GM18508 (cell line): Measurements from ENCODE around the gene DNM2.
"Not testable (repeated sequence)": the region's sequence is repeated elsewhere in the genome, so short reads cannot be mapped to it uniquely, and the experiment has no call there.

Experiments
- ATAC-seq: cut with Tn5 transposase; IDR thresholded peaks from one replicate; pipeline ENCODE4 v1.9.1; 2021; ENCODE audit warnings: moderate number of reproducible peaks; ENCODE audit not compliant: insufficient read depth, unreplicated experiment

The DNM2 gene

DNA sequence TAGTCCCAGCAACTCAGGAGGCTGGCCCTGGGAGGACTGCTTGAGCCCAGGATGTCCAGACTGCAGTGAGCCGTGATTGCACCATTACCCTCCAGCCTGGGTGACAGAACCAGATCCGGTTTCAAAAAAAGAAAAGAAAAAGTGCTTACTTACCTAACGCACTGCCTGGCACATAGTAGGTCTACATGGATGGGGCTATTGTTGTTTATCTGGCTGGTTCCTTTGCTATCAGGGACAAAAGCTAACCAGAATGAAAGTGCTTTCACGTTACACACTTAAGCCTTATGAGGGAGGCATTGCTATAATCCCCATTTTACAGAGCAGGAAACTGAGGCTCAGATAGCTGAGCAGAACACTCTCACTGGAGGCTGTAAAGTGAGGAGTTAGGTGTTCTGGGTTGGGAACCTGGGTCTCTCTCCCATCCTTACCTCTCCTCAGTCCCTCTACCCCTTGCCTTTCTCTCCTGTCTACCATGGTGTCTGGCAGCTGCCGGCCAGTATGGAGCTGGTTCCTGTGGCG lies 2.8 kb downstream of the DNM2 start:
- no peak for ATAC-seq

DNA sequence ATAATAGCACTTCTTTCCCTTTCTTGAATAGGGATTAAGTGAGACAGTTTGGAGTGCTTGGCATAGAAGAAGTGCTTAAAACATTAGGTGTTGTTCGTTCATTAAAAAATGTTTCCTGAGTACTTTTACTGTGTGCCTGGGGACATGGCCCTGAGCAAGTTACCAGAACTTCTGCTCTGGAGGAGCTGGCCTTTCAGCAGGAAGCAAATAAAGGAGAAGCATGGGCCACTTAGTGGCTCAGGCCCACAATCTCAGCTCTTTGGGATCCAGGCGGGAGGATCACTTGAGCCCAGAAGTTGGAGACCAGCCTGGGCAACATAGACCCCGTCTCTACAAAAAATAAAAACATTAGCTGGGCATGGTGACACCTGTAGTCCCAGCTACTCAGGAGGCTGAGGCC lies 5.7 kb downstream of the DNM2 start:
- no peak for ATAC-seq

DNA sequence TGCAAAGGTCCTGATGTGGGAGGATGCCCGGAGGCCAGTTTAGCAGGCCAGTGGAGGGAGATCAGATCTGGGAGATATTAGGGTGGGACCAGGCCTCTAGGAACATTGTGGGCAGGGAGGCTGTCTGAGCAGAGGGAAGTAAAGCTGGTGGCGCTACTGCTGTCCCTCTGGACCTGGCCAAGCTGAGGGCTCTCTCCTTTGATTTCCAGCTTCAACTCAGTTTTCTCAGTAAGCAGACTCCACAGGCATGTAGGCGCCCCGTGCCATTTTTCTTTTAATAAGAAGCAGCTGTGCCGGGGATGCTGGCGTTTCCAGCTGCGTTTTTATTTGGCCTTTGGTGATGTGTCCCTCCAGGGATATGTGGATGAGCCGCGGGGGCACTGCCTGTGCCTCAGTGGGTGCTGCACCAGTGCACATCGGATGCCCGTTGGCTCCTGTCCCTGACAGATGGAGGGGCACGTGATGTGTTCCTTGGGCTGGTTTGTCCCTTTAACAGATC lies 6.7 kb downstream of the DNM2 start:
- ATAC-seq: no peak

DNA sequence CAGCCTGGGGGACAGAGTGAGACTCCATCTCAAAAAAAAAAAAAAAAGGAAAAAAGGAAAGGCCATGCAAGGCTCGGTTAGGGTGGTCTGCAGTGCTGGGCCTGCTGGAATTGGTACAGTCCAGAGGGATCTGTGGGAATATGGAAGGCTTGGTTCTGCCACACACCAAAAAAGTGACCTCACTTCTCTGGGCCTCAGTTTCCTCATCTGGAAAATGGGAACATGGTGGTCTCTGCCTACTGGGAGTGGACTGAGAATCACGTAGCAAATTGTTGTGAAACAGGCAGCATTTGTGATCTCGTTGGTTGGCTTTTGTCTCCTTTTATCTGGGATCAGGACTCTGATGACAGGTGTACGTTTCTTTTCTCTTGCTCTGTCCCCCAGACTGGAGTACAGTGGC lies 7.5 kb downstream of the DNM2 start:
- no peak for ATAC-seq

DNA sequence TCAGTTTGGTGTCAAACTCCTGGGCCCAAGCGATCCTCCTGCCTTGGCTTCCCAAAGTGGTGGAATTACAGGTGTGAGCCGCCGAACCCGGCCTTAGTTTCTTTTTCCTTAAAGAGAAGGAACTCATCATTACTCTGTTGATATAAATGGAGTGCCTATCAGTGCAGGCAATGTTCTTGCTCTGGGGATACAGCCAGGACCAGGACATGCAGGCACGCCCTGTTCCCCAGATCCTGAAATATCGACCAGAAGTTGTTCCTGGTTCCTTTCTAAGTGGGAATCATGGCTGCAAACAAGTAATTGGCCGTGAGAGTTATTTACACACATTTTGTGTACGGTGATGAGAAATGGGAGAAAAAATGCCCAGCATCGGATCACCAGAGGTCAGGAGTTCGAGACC lies 8.4 kb downstream of the DNM2 start:
- no peak for ATAC-seq

DNA sequence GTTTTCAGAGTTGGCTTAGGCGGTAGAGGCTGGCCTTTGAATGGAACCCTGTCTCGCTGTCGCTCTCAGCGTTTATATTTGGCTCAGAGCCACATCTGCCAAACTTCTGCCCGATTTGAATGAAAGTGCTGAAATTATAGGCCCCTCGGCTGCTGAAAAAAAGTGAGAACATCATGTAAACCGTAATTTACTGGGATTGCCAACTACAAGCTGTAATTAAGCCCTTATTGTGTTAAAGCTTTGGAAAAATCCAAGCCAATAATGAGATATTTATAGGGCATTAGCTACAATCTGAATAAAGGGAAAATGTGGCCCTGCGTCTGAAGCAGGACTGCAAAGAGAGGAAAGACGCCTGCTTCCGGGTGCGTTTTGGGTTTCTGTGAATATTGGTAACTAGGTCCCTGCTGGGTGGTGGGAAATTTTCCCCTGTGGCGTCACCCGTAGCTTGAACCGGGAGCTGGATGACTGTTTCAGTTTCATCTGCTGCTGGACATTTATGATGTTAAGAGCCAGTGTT lies 9.9 kb downstream of the DNM2 start:
- no peak for ATAC-seq

DNA sequence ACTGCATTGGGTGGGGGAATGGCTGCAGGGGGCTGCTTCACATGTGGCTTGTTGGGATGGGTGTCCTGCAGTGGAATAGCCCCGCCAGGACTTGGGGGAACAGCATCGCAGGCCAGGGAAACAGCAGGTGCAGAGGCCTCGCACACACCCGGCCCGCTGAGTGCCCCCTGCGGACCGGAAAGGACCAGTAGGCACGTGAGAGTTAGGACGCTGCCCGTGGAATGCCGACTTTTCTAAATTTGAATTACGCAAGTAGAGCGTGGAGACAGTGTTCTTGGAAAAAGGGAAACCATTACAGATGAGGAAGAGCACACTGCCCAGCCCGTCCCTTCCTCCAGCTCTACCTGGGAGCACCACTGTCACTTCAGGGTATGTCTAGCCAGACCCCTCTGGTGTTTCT lies 11.5 kb downstream of the DNM2 start:
- no peak for ATAC-seq

DNA sequence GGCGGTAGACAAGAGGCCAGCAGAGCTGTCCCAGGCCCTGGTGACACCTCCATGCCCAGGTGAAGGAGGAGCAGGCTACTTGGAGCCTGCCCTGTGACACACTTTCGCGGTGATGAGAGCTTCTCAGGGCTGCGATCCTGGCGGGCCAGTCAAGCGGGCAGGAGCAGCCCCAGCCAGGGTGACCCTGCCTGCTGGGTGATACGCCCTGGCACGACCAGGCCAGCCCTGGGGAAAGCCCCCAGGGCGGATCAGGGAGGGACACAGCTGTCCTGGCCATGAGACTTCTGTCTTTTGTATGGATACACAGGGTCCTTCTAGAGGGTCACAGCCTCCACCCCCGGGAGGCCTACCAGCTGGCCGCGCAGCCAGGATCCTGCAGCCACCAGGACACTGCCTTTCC lies 13.1 kb downstream of the DNM2 start:
- no peak for ATAC-seq

DNA sequence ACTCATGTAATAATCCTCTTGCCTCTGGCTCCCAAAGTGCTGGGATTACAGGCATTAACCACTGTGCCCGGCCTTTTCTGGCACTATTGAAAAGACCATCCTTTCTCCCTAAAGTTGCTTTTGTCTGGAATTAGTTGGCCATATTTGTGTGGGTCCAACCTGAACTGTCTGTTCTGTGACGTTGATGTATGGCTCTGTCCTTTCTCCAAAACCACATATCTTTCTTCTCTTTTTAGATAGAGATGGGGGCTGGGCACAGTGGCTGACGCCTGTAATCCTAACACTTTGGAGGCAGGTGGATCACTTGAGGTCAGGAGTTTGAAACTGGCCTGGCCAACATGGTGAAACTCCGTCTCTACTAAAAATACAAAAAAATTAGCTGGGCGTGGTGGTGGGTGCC lies 17.9 kb downstream of the DNM2 start:
- ATAC-seq: no peak

DNA sequence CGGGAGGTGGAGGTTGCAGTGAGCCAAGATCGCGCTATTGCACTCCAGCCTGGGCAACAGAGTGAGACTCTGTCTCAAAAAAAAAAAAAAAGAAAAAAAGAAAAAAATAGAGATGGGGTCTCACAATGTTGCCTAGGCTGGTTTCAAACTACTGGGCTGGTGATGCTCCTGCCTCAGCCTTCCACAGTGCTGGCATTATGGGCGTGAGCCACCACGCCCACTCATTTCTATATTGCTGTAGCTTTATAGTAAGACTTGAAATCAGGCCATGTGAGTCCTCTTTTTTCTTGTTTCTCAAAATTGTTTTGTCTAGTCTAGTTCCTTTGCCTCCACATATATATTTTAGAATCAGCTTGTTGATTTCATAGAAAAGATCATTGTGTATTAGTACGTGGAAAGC lies 18.3 kb downstream of the DNM2 start:
- no peak for ATAC-seq

DNA sequence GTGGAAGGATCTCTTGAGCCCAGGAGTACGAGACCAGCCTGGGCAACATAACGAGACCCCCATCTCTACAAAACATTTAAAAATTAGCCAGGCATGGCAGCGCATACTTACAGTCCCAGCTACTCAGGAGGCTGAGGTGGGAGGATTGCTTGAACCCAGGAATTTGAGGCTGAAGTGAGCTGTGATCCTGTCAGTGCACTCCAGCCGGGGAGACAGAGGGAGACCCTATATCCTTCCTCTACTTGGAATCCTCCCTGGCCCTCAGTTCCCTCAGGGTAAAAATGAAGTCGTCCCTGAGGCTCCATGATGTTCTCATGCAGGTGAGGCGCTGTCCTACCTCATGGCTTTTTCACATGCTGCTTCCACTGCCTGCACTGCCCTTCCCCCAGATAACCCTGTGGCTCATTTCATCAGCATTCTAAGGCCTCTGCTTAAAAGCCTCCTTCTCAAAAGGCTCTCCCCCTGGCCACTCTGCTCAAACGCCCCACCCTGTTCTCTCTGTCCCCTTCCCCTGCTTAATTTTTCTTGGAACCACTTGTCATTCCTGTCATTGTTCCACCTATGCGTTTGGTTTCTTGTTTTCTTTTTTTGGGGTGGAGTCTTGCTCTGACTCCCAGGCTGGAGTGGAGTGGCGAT lies 19.2 kb downstream of the DNM2 start:
- ATAC-seq: no peak

DNA sequence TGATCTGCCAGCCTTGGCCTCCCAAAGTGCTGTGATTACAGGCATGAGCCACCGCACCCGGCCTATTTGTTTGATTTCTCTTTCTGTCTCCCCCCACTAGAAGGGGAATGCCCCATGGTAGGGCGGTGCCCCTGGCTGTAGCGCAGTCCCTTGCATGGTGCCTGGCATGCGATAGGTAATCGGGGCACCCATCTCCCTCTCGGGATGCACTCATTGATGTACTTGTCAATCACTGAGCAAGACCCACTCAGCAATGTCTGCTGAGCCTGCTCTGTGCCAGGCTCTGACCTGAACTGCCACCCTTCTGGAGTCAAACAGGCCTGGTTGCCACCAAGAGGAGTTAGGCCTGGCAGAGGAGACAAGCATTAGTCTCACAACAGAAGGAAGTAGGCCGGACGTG lies 19.8 kb downstream of the DNM2 start:
- no peak for ATAC-seq

DNA sequence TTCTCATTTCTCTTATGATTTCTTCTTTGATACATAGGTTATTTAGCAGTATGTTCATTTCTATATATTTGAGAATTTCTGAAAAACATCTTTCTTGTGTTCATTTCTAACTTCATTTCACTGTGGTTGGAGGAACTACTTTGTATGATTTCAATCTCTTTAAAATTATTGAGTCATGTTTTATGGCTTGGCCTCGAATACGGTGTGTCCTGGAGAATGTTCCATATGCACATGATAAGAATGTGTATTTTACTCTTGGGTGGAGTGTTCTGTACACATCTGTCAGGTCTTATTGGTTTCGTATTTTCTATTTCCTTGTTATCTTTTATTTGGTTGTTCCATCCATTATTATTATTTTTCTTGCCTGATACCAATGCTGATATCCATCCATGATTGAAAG lies 22.9 kb downstream of the DNM2 start:
- no peak for ATAC-seq

DNA sequence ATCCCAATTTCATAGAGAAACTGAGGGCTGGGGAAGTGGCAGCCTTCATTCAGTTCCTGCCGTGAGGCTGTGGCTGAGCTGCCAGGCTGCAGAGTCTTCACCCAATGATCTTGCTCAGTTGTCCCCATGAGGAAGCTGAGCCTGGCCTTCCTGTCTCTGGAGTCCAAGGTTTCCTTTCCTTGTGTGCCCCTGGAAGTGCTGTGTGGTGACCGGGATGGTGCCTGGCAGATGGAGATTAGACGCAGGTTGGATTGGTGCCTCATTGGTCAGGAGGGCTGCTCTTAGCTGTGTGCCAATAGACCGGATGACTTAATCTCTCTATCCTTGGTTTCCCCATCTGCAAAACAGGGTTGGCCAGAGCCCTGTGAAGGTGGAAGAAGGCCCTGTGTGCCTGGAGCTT lies 24.6 kb downstream of the DNM2 start:
- no peak for ATAC-seq

DNA sequence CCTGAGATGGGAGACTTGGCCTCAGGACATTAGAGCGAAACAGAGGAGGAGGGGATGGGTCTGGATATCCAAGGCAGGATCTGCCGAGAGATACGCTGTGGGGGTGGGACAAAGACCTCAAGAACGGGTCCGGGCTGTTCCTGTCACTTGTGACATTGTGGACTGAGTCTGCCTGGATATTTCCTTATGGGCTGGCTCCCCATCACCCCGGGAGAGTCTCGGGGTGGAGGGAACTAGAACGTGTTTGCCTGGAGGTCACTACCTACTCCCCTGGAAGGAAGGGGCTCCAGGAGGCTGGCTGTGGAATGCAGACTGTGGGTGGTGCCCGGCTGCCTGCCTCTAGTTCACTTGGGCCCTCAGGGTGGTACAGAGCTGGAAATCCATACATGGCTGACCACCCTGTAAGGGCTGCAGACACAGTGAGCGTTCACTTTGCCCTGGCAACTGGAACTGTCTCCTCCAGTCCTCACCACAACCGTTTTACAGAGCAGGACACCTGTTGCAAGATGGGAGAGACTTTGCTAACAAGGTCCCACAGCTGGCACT lies 26.4 kb downstream of the DNM2 start:
- ATAC-seq: no peak

DNA sequence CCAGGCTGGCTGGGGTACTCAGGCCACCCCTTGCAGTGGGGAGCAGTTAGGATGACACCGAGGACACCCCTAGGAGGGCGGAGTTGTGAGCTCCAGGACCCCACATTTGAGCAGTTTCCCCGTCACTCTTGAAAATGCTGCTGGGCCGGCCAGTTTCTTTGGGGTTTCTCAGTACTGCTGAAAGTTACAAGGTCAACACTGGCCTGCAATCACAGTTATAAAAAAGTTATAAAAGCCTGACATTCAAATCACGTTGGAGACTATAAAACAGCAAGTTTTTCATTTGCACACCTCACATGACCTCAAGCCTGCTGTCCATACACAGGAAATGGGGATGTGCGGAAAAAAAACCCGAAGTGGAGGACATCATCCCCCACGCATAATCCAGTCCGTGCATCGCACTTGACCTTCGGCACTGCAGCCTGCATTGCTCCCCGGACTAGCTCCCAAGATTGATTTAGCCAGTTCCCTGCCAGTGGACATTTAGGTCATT lies 27.0 kb downstream of the DNM2 start:
- ATAC-seq: no peak

DNA sequence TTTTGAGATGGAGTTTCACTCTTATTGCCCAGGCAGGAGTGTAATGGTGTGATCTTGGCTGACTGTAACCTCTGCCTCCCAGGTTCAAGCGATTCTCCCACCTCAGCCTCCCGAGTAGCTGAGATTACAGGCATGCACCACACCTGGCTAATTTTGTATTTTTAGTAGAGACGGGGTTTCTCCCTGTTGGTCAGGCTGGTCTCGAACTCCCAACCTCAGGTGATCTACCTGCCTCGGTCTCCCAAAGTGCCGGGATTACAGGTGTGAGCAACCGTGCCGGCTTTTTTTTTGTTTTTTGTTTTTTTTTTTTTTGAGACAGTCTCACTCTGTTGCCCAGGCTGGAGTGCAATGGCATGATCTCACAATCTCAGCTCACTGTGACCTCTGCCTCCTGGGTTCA lies 28.6 kb downstream of the DNM2 start:
- not testable (repeated sequence) for ATAC-seq

DNA sequence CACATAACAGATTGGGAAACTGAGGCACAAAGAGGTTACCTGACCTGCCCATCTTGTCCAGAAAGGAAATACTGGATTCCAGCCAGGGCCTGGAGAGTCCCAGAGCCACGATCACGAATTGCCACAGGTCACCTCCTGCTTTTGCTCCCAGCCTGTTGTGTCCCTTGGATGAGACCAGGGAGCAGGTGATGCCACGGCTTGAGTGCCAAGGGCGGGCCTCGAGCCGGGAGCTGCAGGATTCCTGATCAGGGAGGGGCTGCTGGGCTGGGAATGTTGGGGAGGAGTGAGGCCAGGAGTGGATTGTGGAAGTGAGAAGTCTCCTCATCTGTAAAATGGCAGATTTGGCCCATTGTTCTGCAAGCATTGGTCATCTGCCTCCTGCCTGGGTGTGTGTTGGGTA lies 29.4 kb downstream of the DNM2 start:
- no peak for ATAC-seq

DNA sequence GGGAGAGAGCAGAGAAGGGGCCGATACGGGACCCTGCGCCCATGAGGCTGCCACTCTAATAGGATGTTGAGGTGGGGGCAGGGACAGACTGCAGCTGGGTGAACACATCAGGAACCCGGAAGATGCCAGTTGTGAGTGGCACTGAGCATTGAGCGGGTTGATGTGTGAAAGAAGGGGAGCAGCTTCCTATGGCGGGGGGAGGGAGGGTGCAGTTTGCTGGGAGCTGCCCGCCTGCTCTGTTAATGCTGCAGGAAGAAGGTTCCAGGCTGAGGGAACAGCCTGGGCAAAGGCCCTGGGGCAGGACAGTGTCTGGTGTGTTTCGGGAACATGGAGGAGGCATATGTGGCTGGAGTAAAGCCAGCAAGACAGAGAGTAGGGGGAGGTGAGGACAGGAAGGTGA lies 29.8 kb downstream of the DNM2 start:
- no peak for ATAC-seq

DNA sequence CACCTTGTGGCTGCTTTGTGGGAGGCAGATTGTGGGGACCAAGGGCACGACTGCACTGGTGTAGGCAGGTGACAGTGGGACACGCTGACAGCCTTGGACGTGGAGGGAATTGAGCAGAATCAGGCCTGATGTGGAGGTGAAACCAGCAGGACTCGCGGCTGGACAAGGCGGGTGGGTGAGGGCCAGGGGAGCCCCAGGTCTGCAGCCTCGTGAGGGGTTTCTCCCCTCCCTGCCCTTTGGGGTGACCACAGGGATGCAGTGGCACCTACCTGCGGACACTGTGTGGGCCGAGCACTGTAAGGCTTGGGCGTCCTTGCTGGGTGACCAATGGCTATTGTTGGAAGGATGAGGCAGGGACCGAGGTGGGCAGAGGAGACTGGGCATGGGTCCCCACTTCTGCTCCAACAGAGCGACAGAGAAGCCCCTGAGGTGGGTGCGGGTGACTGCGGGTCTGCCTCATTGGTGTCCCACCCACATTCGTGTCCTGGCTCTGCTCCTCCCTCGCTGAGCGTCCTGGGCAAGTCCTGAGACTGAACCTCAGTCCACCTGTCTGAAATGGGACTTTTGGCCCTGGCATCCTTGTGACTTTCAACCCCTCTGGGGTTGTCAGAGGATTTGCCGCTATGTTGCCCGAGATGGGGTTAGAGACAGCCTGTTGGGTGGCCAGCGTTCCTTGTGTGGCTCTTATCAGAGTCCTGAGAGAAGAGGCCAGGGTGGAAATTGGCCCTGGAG lies 30.5 kb downstream of the DNM2 start:
- no peak for ATAC-seq

DNA sequence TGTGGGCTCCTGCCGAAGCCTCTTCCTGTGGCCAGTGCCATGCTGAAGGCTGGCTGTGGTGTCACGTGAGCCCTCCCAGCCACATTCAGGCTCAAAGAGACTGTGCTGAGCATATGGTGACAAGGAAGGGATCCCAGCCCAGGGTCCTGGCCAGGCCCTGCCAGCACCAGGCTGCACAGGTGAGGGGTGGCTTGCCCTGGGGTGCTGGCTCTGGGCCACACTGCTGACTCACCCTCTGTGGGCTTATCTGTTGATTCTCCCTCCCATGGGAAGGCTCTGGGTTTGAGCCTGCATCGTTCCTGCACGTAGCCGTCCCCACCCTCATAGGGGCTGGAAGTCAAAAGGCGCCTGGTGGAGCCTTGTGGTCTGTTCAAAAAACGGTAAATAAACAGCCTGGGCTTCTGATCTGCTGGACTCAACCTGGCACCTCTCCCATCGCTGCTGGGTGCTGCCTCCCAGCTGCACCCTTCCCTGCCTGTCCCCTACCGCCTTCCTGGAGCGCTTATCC lies 31.1 kb downstream of the DNM2 start:
- no peak for ATAC-seq
